Endodermal cell (in vitro differentiated cells): ENCODE measurements around the gene UNC13C. TPM values are rescaled to one million over a fixed set of nuclear protein-coding genes. Genes with fewer than 3 reads are reported as not detected.

Experiments
- DNase-seq: peaks from one replicate; pipeline ENCODE4 v3.0.0-alpha.2; 2017
- H3K27ac ChIP-seq: 2 replicates; pipeline ENCODE4 v1.5.1; 2013; ENCODE audit warnings: mild to moderate bottlenecking, low read depth, low read length, moderate library complexity
- H3K27me3 ChIP-seq: 2 replicates; pipeline ENCODE4 v1.6.1; 2013; ENCODE audit warnings: mild to moderate bottlenecking, low read length, moderate library complexity; ENCODE audit not compliant: insufficient read depth, control insufficient read depth, poor library complexity, severe bottlenecking
- H3K36me3 ChIP-seq: 2 replicates; pipeline ENCODE4 v1.7.0; 2013; ENCODE audit warnings: mild to moderate bottlenecking, low read length, moderate library complexity; ENCODE audit not compliant: control insufficient read depth, insufficient read depth
- H3K4me1 ChIP-seq: one replicate; pipeline ENCODE4 v1.7.0; 2013; ENCODE audit warnings: low read length; ENCODE audit not compliant: control insufficient read depth, insufficient read depth
- H3K4me3 ChIP-seq: 2 replicates; pipeline ENCODE4 v1.5.1; 2013; ENCODE audit warnings: mild to moderate bottlenecking, low read length, moderate library complexity
- H3K9ac ChIP-seq: 2 replicates; pipeline ENCODE4 v1.6.1; 2013; ENCODE audit warnings: mild to moderate bottlenecking, low read length, moderate library complexity; ENCODE audit not compliant: poor library complexity, severe bottlenecking; ENCODE audit errors: extremely low read depth
- H3K9me3 ChIP-seq: 2 replicates; pipeline ENCODE4 v1.6.1; 2013; ENCODE audit warnings: mild to moderate bottlenecking, low read length, moderate library complexity; ENCODE audit not compliant: control insufficient read depth
- H3K27ac Mint-ChIP-seq: 2 replicates; pipeline ENCODE4 v1.8.0; 2020; ENCODE audit warnings: mixed read lengths
- H3K27me3 Mint-ChIP-seq: 2 replicates; pipeline ENCODE4 v1.8.0; 2021; ENCODE audit warnings: mild to moderate bottlenecking, mixed read lengths; ENCODE audit not compliant: insufficient read depth
- H3K36me3 Mint-ChIP-seq: 2 replicates; pipeline ENCODE4 v1.8.0; 2020; ENCODE audit warnings: low read depth, mixed read lengths
- H3K4me1 Mint-ChIP-seq: 2 replicates; pipeline ENCODE4 v1.8.0; 2020; ENCODE audit warnings: mixed read lengths
- H3K4me3 Mint-ChIP-seq: 2 replicates; pipeline ENCODE4 v1.8.0; 2020; ENCODE audit warnings: mild to moderate bottlenecking, moderate library complexity, mixed read lengths
- H3K9me3 Mint-ChIP-seq: 2 replicates; pipeline ENCODE4 v1.8.0; 2020; ENCODE audit warnings: mild to moderate bottlenecking, mixed read lengths
- WGBS, 2 experiments: methylation state at CpG; one replicate each; pipeline versions ENCODE4 v1.1.5 to v1.1.7; 2013; ENCODE audit warnings: missing lambda C conversion rate in 2 of 2, mixed read lengths in 1 of 2; ENCODE audit not compliant: insufficient coverage in 1 of 2, insufficient read length in 1 of 2; 5-methylcytosine and 5-hydroxymethylcytosine counted together
- total RNA-seq, 2 donors: library from RNA; stranded (reverse); fragmentation: NEBNext Ultra II Directional in 1 of 2; extraction: Animal tissue kit (Norgen Biotek cat#: 25700) in 1 of 2; gene quantifications; 2 replicates in 1 of 2; 3 replicates in 1 of 2; pipeline ENCODE4 v1.2.1, GENCODE V29; 2021
- TF ChIP-seq, protein P1 (sequence below): fragments of 200-600 bp; sonication (generic); conservative IDR thresholded peaks from 2 replicates; pipeline ENCODE4 v1.5.0; 2021; ENCODE audit warnings: antibody characterized with exemption, mild to moderate bottlenecking

UNC13C gene
- total RNA-seq, 2 donors from 2014 or later, result 7.2 to 19.9 TPM

GRCh38 chr15:54620916-54621315, 642.7 kb downstream of the UNC13C start:
- H3K27ac Mint-ChIP-seq, result no peak overlapping the region
- Histone ChIP-seq H3K9me3 (no peaks in the 10 kb centered on the region), H3K9ac (no peak overlapping the region), H3K27me3 (no peaks in the 10 kb centered on the region), H3K4me3 (no peak overlapping the region), H3K36me3 (no peaks in the 10 kb centered on the region), H3K27ac (no peak overlapping the region), H3K4me1 (no peaks in the 10 kb centered on the region)
- no peaks in the 10 kb centered on the region for H3K27me3 Mint-ChIP-seq
- no peaks in the 10 kb centered on the region for H3K36me3 Mint-ChIP-seq
- TF ChIP-seq, protein P1, sequence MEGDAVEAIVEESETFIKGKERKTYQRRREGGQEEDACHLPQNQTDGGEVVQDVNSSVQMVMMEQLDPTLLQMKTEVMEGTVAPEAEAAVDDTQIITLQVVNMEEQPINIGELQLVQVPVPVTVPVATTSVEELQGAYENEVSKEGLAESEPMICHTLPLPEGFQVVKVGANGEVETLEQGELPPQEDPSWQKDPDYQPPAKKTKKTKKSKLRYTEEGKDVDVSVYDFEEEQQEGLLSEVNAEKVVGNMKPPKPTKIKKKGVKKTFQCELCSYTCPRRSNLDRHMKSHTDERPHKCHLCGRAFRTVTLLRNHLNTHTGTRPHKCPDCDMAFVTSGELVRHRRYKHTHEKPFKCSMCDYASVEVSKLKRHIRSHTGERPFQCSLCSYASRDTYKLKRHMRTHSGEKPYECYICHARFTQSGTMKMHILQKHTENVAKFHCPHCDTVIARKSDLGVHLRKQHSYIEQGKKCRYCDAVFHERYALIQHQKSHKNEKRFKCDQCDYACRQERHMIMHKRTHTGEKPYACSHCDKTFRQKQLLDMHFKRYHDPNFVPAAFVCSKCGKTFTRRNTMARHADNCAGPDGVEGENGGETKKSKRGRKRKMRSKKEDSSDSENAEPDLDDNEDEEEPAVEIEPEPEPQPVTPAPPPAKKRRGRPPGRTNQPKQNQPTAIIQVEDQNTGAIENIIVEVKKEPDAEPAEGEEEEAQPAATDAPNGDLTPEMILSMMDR, result no peak
- H3K4me3 Mint-ChIP-seq, result no peak overlapping the region
- 86 to 100% methylated on average over 1 to 2 of the region's 3 CpGs for WGBS, 2 experiments
- no peak for DNase-seq
- no peaks in the 10 kb centered on the region for H3K9me3 Mint-ChIP-seq
- peaks cover 5% of the 10 kb centered on the region for H3K4me1 Mint-ChIP-seq

- Mint-ChIP-seq H3K27me3 (no peaks in the 10 kb centered on the region), H3K9me3 (peaks cover 6% of the 10 kb centered on the region), H3K36me3 (no peaks in the 10 kb centered on the region), H3K4me3 (no peak overlapping the region), H3K27ac (no peak overlapping the region), H3K4me1 (peaks cover 10% of the 10 kb centered on the region)
- no peak overlapping the region for H3K27ac ChIP-seq
- no peaks in the 10 kb centered on the region for H3K27me3 ChIP-seq
- peaks cover 19% of the 10 kb centered on the region for H3K9me3 ChIP-seq
- no peak overlapping the region for H3K9ac ChIP-seq
- 94 to 100% methylated on average over 3 to 4 of the region's 4 CpGs for WGBS, 2 experiments
- no peaks in the 10 kb centered on the region for H3K36me3 ChIP-seq
- no peak overlapping the region for H3K4me3 ChIP-seq
- DNase-seq, result no peak
- TF ChIP-seq, protein P1, result no peak
- no peaks in the 10 kb centered on the region for H3K4me1 ChIP-seq
Observed at GRCh38 chr15:54636147-54636546, 657.9 kb downstream of the UNC13C start.

DNA sequence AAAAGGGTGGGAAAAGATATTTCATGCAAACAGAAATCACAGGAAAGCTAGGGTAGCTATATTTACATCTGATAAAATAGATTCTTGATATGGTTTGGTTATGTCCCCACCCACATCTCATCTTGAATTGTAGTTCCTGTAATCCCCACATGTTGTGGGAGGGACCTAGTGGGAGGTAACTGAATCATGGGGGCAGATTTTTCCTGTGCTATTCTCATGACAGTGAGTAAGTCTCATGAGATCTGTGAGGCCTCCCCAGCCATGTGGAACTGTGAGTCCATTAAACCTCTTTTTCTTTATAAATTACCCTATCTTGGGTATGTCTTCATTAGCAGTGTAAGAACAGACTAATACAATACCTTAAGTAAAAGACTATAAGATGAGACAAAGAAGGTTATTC, 660.4 kb downstream of the UNC13C start:
- peaks cover 11% of the 10 kb centered on the region for H3K9me3 Mint-ChIP-seq

More for the DNA sequence above, 660.4 kb downstream of the UNC13C start:
- H3K27me3 Mint-ChIP-seq, result no peaks in the 10 kb centered on the region
- TF ChIP-seq, protein P1, result no peak
- H3K36me3 Mint-ChIP-seq, result no peaks in the 10 kb centered on the region
- no peaks in the 10 kb centered on the region for H3K27me3 ChIP-seq
- no peak for DNase-seq
- no peak overlapping the region for H3K4me3 ChIP-seq
- no peaks in the 10 kb centered on the region for H3K4me1 ChIP-seq
- H3K4me1 Mint-ChIP-seq, result peaks cover 11% of the 10 kb centered on the region
- H3K27ac Mint-ChIP-seq, result no peak overlapping the region
- H3K9me3 ChIP-seq, result peaks cover 22% of the 10 kb centered on the region
- no peaks in the 10 kb centered on the region for H3K36me3 ChIP-seq
- no peak overlapping the region for H3K4me3 Mint-ChIP-seq
- H3K9ac ChIP-seq, result no peak overlapping the region
- no peak overlapping the region for H3K27ac ChIP-seq
